Measurements from ENCODE around the gene WHRN. TPM values are rescaled to one million over a fixed set of nuclear protein-coding genes. Genes with fewer than 3 reads are reported as not detected.

WHRN gene
- total RNA-seq, 2 experiments from 2014 or later, result 9.6 to 9.9 TPM

GRCh38 chr9:114460513-114461199, 44.6 kb downstream of the WHRN start:
- ChIA-PET CTCF (no interaction called here), POLR2A (no interaction called here)

DNA sequence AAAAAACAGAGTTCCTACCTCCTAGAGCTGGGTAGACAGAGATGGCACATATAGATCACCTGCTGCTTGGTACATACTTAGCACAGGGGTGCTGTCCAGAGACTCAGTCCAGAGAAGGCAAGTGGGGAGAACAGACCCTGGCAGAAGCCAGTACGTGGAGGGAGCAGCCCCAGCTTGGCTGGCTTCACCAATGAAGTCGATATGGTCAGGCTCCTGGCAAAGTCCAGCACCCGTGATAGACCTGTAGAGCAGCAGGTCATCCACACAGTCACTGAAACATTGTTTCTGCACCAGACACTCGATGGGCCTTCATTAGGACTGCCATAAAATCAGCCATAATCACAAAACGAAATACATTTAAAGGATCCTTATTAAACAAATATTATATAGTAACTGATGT, 45.8 kb downstream of the WHRN start:
- POLR2A ChIA-PET, result no interaction called here

GRCh38 chr9:114456929-114457328, 48.3 kb downstream of the WHRN start:
- CTCF ChIA-PET, result no interaction called here
- POLR2A ChIA-PET, result no interaction called here

More for the DNA sequence above, 45.8 kb downstream of the WHRN start:
- CTCF ChIA-PET, result no interaction called here

- CTCF ChIA-PET, result no interaction called here
- POLR2A ChIA-PET, result no interaction called here
Measured at GRCh38 chr9:114454652-114455051, 50.6 kb downstream of the WHRN start.

DNA sequence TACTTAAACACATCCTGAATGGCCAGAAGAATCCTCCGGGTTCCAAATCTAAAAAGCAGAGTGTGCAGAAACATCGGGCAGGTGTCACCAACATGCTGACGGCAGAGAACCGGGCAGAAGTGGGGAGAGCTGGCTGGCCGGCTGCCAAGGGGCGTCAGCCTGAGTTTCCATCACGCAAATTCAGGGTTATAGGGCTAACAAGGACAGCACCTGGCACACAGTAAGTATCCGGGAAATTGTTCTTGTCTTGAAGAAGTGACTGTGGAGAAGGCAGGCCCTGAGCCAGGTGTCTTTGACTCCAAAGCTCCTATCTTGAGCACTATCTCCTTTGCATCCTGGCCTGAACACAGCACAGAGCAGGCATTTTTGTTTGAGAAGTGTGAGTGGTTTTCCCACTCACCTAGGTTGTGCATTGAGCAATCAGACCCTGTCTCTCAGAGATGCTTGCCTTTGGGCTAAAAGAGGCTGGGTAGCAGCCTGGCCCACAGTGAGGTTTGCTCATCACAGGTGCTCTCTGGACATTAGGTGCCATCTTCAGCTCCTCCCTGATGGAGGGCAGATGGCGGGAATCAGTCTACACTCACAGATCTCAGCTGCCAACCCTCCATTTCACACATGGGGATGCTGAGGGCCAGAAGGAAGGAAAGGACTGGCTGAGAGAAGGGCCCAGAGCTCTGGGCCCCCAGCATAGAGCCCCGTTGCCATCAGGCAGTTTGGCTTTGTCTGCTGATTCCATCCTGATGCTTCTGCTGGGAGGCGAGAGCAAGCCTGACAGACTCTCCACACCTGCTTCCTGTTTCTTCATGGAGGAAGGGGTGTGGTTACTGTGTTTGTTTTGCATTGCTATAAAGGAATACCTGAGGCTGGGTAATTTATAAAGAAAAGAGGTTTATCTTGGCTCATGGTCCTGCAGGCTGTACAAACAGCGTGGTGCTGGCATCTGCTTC, 52.8 kb downstream of the WHRN start:
- ChIA-PET CTCF (interaction anchor here (1.0 kb wide), 1 partner anchor 55 kb away, joined by 3 read pairs; no protein-coding TSS in a partner anchor), POLR2A (no interaction called here)

GRCh38 chr9:114451707-114452031, 53.6 kb downstream of the WHRN start:
- POLR2A ChIA-PET, result no interaction called here
- CTCF ChIA-PET, result interaction anchor here (1.0 kb wide), 1 partner anchor 56 kb away, joined by 3 read pairs; no protein-coding TSS in a partner anchor

GRCh38 chr9:114450833-114451706, 54.2 kb downstream of the WHRN start:
- ChIA-PET POLR2A (no interaction called here), CTCF (interaction anchor here (0.6 to 1.3 kb wide), 2 partner anchors 16 to 91 kb away, joined by 4 to 6 read pairs; no protein-coding TSS in a partner anchor)

GRCh38 chr9:114450181-114450580, 55.1 kb downstream of the WHRN start:
- CTCF ChIA-PET, result interaction anchor here (1.3 kb wide), 1 partner anchor 15 kb away, joined by 6 read pairs; no protein-coding TSS in a partner anchor
- POLR2A ChIA-PET, result no interaction called here

DNA sequence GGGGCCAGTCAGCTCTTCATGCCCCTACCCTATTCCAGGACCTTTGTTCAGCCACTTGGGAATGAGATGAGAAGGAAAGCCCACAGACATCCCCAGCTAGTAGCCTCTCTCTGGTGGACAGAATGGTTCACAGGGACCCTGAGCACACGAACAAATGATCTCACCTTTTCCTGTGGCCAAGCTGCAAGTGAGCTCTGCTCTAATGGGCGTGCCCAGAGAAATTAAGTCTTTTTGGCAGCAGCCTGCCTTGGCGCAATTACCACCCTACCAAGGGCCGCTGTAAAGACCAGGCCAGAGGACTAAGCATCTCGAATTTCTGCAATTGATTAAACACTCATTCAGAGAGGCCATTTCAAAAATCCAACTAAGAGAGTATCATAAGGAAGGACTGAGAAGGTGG, 56.0 kb downstream of the WHRN start:
- POLR2A ChIA-PET, result no interaction called here
- CTCF ChIA-PET, result no interaction called here

DNA sequence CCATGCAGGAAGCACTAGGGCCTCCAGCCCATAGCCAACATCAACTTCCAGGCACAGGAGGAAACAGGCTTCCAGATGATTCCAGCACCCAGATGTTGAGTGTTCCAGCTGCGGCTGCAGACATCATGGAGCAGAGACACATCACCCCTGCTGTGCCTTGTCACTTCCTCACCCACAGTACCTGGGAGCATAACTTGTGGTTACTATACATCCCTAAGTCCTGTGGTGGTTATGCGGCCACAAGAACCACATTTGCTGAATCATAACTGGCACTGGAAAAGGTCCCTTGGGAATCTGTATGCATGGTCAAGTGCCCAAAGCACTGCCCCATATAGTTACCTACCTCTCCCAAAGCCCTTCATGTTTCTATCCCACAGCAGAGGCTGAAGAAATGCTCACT, 56.6 kb downstream of the WHRN start:
- ChIA-PET CTCF (no interaction called here), POLR2A (no interaction called here)

DNA sequence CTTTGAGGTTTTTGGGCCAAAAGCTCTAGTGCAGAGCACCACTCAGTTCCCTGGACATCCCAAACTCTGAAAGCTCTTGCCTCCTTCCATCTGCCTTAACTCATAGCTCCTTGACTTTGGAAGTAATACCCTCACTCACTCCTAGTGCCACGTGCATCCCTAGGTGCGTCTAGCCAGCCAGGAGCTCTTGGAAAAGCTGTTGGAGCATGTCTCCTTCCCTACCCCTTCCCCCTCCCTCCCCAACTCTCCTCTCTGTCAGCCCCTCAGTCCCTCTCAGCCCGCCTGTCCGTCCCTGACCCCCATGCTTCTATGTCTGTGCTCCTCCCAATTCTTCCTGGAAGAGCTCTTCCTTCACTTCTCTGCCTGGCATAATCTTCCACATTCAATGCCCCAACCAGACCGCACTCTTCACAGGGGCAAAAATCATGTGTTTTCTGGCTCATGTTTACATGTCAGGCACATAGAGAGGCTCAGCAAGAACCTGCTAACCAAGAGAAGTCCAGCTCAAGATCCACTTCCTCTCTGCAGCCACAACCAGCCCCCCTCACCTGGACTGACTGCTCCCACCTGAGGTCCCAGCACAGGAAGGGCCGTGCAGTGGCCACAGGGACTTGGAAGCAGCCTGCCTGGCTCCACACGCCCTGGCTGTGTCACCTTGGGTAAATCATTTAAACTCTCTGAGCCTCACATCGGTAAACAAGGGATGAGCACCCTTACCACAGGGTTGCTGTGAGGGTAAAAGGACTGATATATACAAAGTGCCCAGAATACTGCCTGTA, 58.4 kb downstream of the WHRN start:
- POLR2A ChIA-PET, result no interaction called here
- CTCF ChIA-PET, result interaction anchor here (0.8 to 0.9 kb wide), 2 partner anchors 12 to 60 kb away, joined by 3 read pairs; no protein-coding TSS in a partner anchor

- ChIA-PET CTCF (interaction anchor here (0.9 kb wide), 1 partner anchor 61 kb away, joined by 3 read pairs; no protein-coding TSS in a partner anchor), POLR2A (no interaction called here)
Measured at GRCh38 chr9:114446036-114446435, 59.2 kb downstream of the WHRN start.

GRCh38 chr9:114445616-114446015, 59.7 kb downstream of the WHRN start:
- ChIA-PET CTCF (no interaction called here), POLR2A (no interaction called here)

DNA sequence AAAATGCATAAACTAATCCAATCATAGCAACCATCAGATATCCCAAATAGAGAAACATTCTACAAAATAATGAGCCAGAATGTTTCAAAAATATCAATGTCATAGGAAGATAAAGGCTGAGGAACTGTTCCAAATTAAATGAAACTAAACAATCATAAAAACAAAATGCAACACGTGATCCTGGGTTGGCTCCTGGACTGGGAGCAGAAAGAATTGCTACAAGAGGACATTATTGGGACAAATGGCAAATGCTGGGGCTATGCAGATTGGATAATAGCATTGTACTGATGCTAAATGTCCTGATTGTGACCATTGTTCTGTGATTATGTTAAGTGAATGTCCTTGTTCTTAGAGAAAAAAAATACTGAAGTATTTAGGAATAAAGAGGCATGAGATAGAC, 63.3 kb downstream of the WHRN start:
- ChIA-PET CTCF (no interaction called here), POLR2A (no interaction called here)

DNA sequence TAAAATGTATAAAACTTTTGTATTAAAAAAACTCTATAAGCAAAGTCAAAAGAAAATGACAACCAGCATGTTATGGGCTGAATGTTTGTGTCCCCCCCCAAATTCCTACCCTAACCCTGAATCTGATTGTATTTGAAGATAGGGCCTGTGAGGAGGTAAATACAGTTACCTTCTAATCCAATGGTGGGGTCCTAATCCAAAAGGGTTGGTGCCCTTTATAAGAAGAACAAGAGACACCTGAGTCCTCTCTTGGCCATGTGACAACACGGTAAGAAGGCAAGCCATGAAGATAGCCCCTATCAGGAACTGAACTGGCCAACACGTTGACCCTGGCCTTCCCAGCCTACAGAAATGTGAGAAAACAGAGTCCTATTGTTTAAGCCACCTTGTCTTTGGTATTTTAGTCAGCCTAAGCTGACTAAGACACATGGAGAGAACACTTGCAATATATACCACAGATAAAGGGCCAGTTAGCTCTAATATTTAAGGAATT, 67.8 kb downstream of the WHRN start:
- ChIA-PET CTCF (no interaction called here), POLR2A (no interaction called here)

DNA sequence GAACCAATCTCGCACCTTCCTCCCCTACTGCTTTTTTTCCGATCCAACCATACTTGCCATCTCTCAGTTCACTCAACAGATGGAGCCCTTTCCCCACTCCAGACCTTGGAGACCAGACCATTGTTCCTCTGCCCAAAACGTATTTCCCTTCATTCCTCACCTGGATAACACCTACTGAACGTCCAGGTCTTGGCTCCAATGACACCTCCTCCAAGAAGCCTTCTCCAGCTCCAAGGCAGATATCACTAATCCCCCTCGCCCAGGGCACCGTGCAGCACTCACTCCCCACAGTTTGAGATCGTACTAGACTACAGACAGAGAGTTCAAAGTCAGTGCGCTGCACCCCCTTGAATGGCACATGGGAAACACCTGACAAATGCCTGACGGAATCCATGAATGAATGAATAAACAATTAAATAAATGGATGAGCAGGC, 70.4 kb downstream of the WHRN start:
- POLR2A ChIA-PET, result no interaction called here
- CTCF ChIA-PET, result interaction anchor here (0.6 to 2.5 kb wide), 5 partner anchors 12 to 219 kb away, joined by 3 to 8 read pairs (median 4); no protein-coding TSS in a partner anchor

- ChIA-PET POLR2A (no interaction called here), CTCF (interaction anchor here (0.6 to 2.5 kb wide), 4 partner anchors 16 to 220 kb away, joined by 3 to 6 read pairs (median 4); no protein-coding TSS in a partner anchor)
Measured at GRCh38 chr9:114433720-114434255, 71.5 kb downstream of the WHRN start.

GRCh38 chr9:114433086-114433485, 72.2 kb downstream of the WHRN start:
- ChIA-PET CTCF (interaction anchor here (0.6 to 0.8 kb wide), 2 partner anchors 74 to 221 kb away, joined by 3 read pairs; no protein-coding TSS in a partner anchor), POLR2A (no interaction called here)
